PC-3 (cell line): Measurements from ENCODE around the gene PCDHGB7. TPM values are rescaled to one million over a fixed set of nuclear protein-coding genes. Genes with fewer than 3 reads are reported as not detected.

Experiments used
- ATAC-seq: fragments of 200-7000 bp; cut with Tn5 transposase; 2 replicates; pipeline ENCODE4 v1.9.1; 2020; ENCODE audit warnings: mild to moderate bottlenecking, moderate library complexity
- BruUV-seq: library from RNA; stranded (reverse); fragments of 400-500 nt; replicated peaks from 2 replicates; lab custom pipeline; 2021; lab: Mats Ljungman, UMichigan
- CTCF ChIA-PET: fragments of 300-600 bp; sonication (Branson Sonifier 250); formaldehyde crosslinking; loops from one replicate; lab custom pipeline; 2022; ENCODE audit warnings: antibody characterized with exemption; lab: Charles Lee
- POLR2A ChIA-PET: fragments of 300-600 bp; sonication (Branson Sonifier 250); formaldehyde crosslinking; loops from one replicate; lab custom pipeline; 2022; ENCODE audit warnings: antibody characterized with exemption; ENCODE audit not compliant: unreplicated experiment; lab: Charles Lee
- DNase-seq: peaks from one replicate; pipeline ENCODE4 v3.0.0-alpha.2; 2015
- H2AFZ ChIP-seq: fragments of 300-600 bp; sonication (generic); 2 replicates; pipeline ENCODE4 v1.6.0; 2016; ENCODE audit warnings: antibody characterized with exemption, low read length
- H3F3A ChIP-seq: fragments of 300-600 bp; sonication (generic); one replicate; pipeline ENCODE4 v1.6.0; 2017; ENCODE audit warnings: antibody characterized with exemption, low read length, control low read depth, mild to moderate bottlenecking; ENCODE audit not compliant: unreplicated experiment
- H3K27ac ChIP-seq: fragments of 300-600 bp; sonication (generic); 2 replicates; pipeline ENCODE4 v1.5.1; 2016; ENCODE audit warnings: mild to moderate bottlenecking, low read length
- H3K27me3 ChIP-seq: fragments of 300-600 bp; sonication (generic); 2 replicates; pipeline ENCODE4 v1.6.1; 2016; ENCODE audit warnings: low read length, mixed read lengths
- H3K36me3 ChIP-seq: fragments of 300-600 bp; sonication (generic); 2 replicates; pipeline ENCODE4 v1.6.1; 2016; ENCODE audit warnings: low read depth, mixed run types, low read length, mixed read lengths
- H3K4me1 ChIP-seq: fragments of 300-600 bp; sonication (generic); 2 replicates; pipeline ENCODE4 v1.5.1; 2016; ENCODE audit warnings: low read length; ENCODE audit not compliant: insufficient read depth
- H3K4me2 ChIP-seq: fragments of 300-600 bp; sonication (generic); 2 replicates; pipeline ENCODE4 v1.6.0; 2016; ENCODE audit warnings: low read length
- H3K4me3 ChIP-seq: fragments of 300-600 bp; sonication (generic); 2 replicates; pipeline ENCODE4 v1.5.1; 2016; ENCODE audit warnings: mild to moderate bottlenecking, low read length, mixed read lengths
- H3K79me2 ChIP-seq: fragments of 300-600 bp; sonication (generic); 2 replicates; pipeline ENCODE4 v1.6.1; 2017; ENCODE audit warnings: low read length, mixed read lengths
- H3K9ac ChIP-seq: fragments of 300-600 bp; sonication (generic); 2 replicates; pipeline ENCODE4 v1.6.0; 2016; ENCODE audit warnings: mild to moderate bottlenecking, low read length
- H3K9me2 ChIP-seq: fragments of 300-600 bp; sonication (generic); replicated peaks from 2 replicates; pipeline ENCODE4 v1.6.1; 2016; ENCODE audit warnings: mixed run types, low read length, mixed read lengths
- H3K9me3 ChIP-seq: fragments of 300-600 bp; sonication (generic); 2 replicates; pipeline ENCODE4 v1.6.1; 2016; ENCODE audit warnings: low read length, mixed read lengths
- H4K20me1 ChIP-seq: fragments of 300-600 bp; sonication (generic); 2 replicates; pipeline ENCODE4 v1.6.1; 2016; ENCODE audit warnings: low read length, mixed read lengths
- CTCF ChIP-seq: fragments of 300-600 bp; sonication (generic); conservative IDR thresholded peaks from 2 replicates; pipeline ENCODE4 v1.5.1; 2017; ENCODE audit warnings: antibody characterized with exemption, low read depth, mild to moderate bottlenecking, low read length
- EZH2 ChIP-seq: fragments of 300-600 bp; sonication (generic); IDR thresholded peaks from one replicate; pipeline ENCODE4 v1.6.1; 2017; ENCODE audit warnings: antibody characterized with exemption, mild to moderate bottlenecking, low read length; ENCODE audit not compliant: unreplicated experiment
- EZH2phosphoT487 ChIP-seq: fragments of 300-600 bp; sonication (generic); IDR thresholded peaks from 2 replicates; pipeline ENCODE4 v1.6.1; 2018; ENCODE audit warnings: mild to moderate bottlenecking, antibody characterized with exemption, low read length, borderline replicate concordance
- intact Hi-C: fragments of 100-400 bp; cut with micrococcal nuclease; formaldehyde crosslinking; loops from 2 replicates; pipeline ENCODE4 v1.9.0; 2023
- total RNA-seq: library from RNA; depleted of rRNA; stranded (reverse); fragments of >200 nt; gene quantifications from 2 replicates; pipeline ENCODE4 v1.2.3, GENCODE V29; 2014

The PCDHGB7 gene
- total RNA-seq, 1 experiment from 2014 or later: 0.44 TPM

GRCh38 chr5:141389153-141390042, 28.1 kb upstream of the PCDHGB7 start:
- no TSS peak for BruUV-seq
- no peak for DNase-seq
- Histone ChIP-seq H3K4me2 (no peak overlapping the region), H3K36me3 (no peaks in the 10 kb centered on the region), H4K20me1 (no peaks in the 10 kb centered on the region), H2AFZ (no peak overlapping the region), H3K4me1 (no peaks in the 10 kb centered on the region), H3K27me3 (no peaks in the 10 kb centered on the region), H3K27ac (no peak overlapping the region), H3K9ac (no peak overlapping the region), H3K9me2 (no peaks in the 10 kb centered on the region), H3K79me2 (no peaks in the 10 kb centered on the region), H3F3A (no peaks in the 10 kb centered on the region), H3K9me3 (0 out of 2 replicates have a peak, but pooled peaks cover 6% of the 10 kb centered on the region), H3K4me3 (no peak overlapping the region)
- TF ChIP-seq EZH2phosphoT487: no peak
- no peak for TF ChIP-seq EZH2
- no peak for TF ChIP-seq CTCF
- ChIA-PET POLR2A (interaction anchor here (0.6 kb wide), 1 partner anchor 41 kb away, joined by 10 read pairs; no protein-coding TSS in a partner anchor), CTCF (no interaction called here)
- intact Hi-C loops: no loop called here
- no peak for ATAC-seq

- Histone ChIP-seq H3F3A (no peaks in the 10 kb centered on the region), H3K4me1 (no peaks in the 10 kb centered on the region), H2AFZ (no peak within 1 kb of the TSS), H3K9me3 (0 out of 2 replicates have a peak, but pooled peaks cover 6% of the 10 kb centered on the region), H3K4me2 (no peak within 1 kb of the TSS), H3K4me3 (no peak within 1 kb of the TSS), H3K27ac (no peak within 1 kb of the TSS), H3K9me2 (no peaks in the 10 kb centered on the region), H4K20me1 (no peaks in the 10 kb centered on the region), H3K27me3 (no peaks in the 10 kb centered on the region), H3K36me3 (no peaks in the 10 kb centered on the region), H3K79me2 (no peaks in the 10 kb centered on the region), H3K9ac (no peak within 1 kb of the TSS)
- ChIA-PET POLR2A (no interaction called here), CTCF (no interaction called here)
- BruUV-seq: no TSS peak
- ATAC-seq (no peak), DNase-seq (no peak)
- intact Hi-C loops: no loop called here
- TF ChIP-seq EZH2phosphoT487: no peak
- TF ChIP-seq CTCF: no peak
- no peak for TF ChIP-seq EZH2
Observed at GRCh38 chr5:141392429-141393198, 24.9 kb upstream of the PCDHGB7 start, which contains the start of gene PCDHGA8. Gene PCDHGA8 (plus strand): TSS chr5:141392633. CDS start chr5:141392814, 181 bp downstream.
